Brain microvascular endothelial cell (primary cell): ENCODE results near the gene REEP1.

Experiments used
- DNase-seq: peaks from one replicate; pipeline ENCODE4 v3.0.0-alpha.2; 2020
- H3K27ac ChIP-seq: fragments of 250-450 bp; sonication (Bioruptor Pico); 2 replicates; pipeline ENCODE4 v1.5.1; 2020; ENCODE audit warnings: mild to moderate bottlenecking, moderate library complexity
- H3K27me3 ChIP-seq: fragments of 250-450 bp; sonication (Bioruptor Pico); replicated peaks from 2 replicates; pipeline ENCODE4 v1.5.1; 2020; ENCODE audit warnings: mild to moderate bottlenecking
- H3K36me3 ChIP-seq: fragments of 250-450 bp; sonication (Bioruptor Pico); replicated peaks from 2 replicates; pipeline ENCODE4 v1.5.1; 2020; ENCODE audit warnings: mild to moderate bottlenecking
- H3K4me3 ChIP-seq: 2 replicates; pipeline ENCODE4 v1.5.1; 2011; ENCODE audit warnings: low read depth, mild to moderate bottlenecking, control low read depth, low read length, moderate library complexity
- in situ Hi-C: cut with HindIII; loops from 2 replicates; pipeline ENCODE4 v1.10.0; 2017; ENCODE audit warnings: low sequenced_read_pairs, low pct_ligation_motif_present
- TF ChIP-seq, protein P1 (sequence below): IDR thresholded peaks from 2 replicates; pipeline ENCODE4 v1.5.1; 2011; ENCODE audit warnings: low read depth, mild to moderate bottlenecking, moderate library complexity, low read length, control low read depth, inconsistent platforms; ENCODE audit errors: missing control alignments

The REEP1 gene

GRCh38 chr2:86211033-86211795 is 126.2 kb downstream of the REEP1 start:
- Histone ChIP-seq H3K27me3 (no peaks in the 10 kb centered on the region), H3K36me3 (peaks cover 34% of the 10 kb centered on the region)

GRCh38 chr2:86204458-86204857 is 133.0 kb downstream of the REEP1 start:
- in situ Hi-C loops, result no loop called here
- Histone ChIP-seq H3K27me3 (no peaks in the 10 kb centered on the region), H3K4me3 (no peak overlapping the region), H3K36me3 (peaks cover 19% of the 10 kb centered on the region), H3K27ac (no peak overlapping the region)
- DNase-seq, result no peak
- TF ChIP-seq, protein P1, sequence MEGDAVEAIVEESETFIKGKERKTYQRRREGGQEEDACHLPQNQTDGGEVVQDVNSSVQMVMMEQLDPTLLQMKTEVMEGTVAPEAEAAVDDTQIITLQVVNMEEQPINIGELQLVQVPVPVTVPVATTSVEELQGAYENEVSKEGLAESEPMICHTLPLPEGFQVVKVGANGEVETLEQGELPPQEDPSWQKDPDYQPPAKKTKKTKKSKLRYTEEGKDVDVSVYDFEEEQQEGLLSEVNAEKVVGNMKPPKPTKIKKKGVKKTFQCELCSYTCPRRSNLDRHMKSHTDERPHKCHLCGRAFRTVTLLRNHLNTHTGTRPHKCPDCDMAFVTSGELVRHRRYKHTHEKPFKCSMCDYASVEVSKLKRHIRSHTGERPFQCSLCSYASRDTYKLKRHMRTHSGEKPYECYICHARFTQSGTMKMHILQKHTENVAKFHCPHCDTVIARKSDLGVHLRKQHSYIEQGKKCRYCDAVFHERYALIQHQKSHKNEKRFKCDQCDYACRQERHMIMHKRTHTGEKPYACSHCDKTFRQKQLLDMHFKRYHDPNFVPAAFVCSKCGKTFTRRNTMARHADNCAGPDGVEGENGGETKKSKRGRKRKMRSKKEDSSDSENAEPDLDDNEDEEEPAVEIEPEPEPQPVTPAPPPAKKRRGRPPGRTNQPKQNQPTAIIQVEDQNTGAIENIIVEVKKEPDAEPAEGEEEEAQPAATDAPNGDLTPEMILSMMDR, result no peak

More at GRCh38 chr2:86211033-86211795, 126.2 kb downstream of the REEP1 start:
- Histone ChIP-seq H3K27ac (no peak overlapping the region), H3K4me3 (no peak overlapping the region)
- no peak for DNase-seq
- TF ChIP-seq, protein P1, result no peak
- in situ Hi-C loops, result no loop called here

GRCh38 chr2:86203614-86204013 is 133.8 kb downstream of the REEP1 start:
- TF ChIP-seq, protein P1, result no peak
- peaks cover 15% of the 10 kb centered on the region for H3K36me3 ChIP-seq
- no peak overlapping the region for H3K27ac ChIP-seq
- no peak for DNase-seq
- H3K27me3 ChIP-seq, result no peaks in the 10 kb centered on the region
- no peak overlapping the region for H3K4me3 ChIP-seq
- in situ Hi-C loops, result no loop called here

DNA sequence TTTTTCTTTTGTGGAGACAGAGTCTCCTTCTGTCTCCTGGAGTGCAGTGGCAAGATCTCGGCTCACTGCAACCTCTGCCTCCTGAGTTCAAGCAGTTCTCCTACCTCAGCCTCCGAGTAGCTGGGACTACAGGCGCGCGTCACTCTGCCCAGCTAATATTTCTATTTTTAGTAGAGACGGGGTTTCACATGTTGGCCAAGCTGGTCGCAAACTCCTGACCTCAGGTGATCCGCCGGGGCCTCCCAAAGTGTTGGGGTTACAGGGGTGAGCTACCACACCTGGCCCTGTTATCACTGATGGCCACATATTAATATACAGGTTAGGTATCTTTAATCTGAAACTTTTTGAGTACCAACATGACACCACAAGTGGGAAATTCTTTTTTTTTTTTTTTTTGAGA is 134.7 kb downstream of the REEP1 start:
- H3K4me3 ChIP-seq, result no peak overlapping the region
- H3K27me3 ChIP-seq, result no peaks in the 10 kb centered on the region
- TF ChIP-seq, protein P1, result no peak
- peaks cover 7% of the 10 kb centered on the region for H3K36me3 ChIP-seq
- in situ Hi-C loops, result no loop called here
- no peak overlapping the region for H3K27ac ChIP-seq
- no peak for DNase-seq

GRCh38 chr2:86202336-86202692 is 135.1 kb downstream of the REEP1 start:
- Histone ChIP-seq H3K36me3 (peaks cover 3% of the 10 kb centered on the region), H3K27me3 (no peaks in the 10 kb centered on the region), H3K4me3 (no peak overlapping the region), H3K27ac (no peak overlapping the region)
- in situ Hi-C loops, result no loop called here
- TF ChIP-seq, protein P1, result no peak
- DNase-seq, result no peak
